ENCODE measurements around the gene RNF144A.
"Not testable (repeated sequence)": the region's sequence is repeated elsewhere in the genome, so short reads cannot be mapped to it uniquely, and the experiment has no call there.

RNF144A gene

DNA sequence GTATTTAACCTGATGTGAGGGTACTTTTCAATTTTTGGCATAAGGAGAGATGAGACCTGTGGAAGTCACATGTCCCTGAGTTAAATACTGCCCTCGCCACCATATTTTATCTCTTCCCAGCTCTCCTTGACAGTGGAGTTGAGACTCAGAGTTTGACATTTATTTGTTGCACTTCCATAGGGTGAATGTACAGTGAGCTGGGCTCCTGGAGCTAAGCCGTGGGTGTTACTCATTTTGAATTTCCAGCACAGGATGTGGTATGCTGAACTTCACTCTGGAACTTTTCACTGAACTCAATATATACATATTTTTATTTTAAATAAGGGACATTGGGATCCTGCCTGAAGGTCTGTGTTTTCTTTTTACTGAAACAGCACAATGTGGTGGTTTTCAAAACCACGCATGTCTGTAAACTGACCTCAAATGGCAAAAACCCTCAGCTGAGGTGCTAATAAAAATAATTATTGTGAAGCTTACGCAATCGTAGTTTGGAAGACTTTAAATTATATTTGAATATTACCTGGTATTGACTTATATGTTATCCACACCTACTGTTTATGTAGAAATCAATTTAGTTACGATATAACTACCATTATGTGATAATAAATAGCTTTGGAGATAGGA, 12.1 kb downstream of the RNF144A start:
- Histone ChIP-seq H3K27ac (ENCODE audit: low read depth, low read length, severe bottlenecking) (no peak overlapping the region), H3K36me3 (ENCODE audit: control insufficient read depth, insufficient read depth, low read length) (no peaks in the 10 kb centered on the region), H3K4me1 (ENCODE audit: control insufficient read depth, insufficient read depth, low read length, poor library complexity, severe bottlenecking) (peaks cover 4% of the 10 kb centered on the region), H3K9me3 (ENCODE audit: control insufficient read depth, low read length) (no peaks in the 10 kb centered on the region), H3K4me3 (ENCODE audit: extremely low read depth, insufficient read depth, low read length, poor library complexity, severe bottlenecking) (no peak overlapping the region)
- 67 to 100% methylated on average over 1 to 2 of the region's 6 CpGs for WGBS, 2 experiments (ENCODE audit: insufficient coverage in 2 of 2)

DNA sequence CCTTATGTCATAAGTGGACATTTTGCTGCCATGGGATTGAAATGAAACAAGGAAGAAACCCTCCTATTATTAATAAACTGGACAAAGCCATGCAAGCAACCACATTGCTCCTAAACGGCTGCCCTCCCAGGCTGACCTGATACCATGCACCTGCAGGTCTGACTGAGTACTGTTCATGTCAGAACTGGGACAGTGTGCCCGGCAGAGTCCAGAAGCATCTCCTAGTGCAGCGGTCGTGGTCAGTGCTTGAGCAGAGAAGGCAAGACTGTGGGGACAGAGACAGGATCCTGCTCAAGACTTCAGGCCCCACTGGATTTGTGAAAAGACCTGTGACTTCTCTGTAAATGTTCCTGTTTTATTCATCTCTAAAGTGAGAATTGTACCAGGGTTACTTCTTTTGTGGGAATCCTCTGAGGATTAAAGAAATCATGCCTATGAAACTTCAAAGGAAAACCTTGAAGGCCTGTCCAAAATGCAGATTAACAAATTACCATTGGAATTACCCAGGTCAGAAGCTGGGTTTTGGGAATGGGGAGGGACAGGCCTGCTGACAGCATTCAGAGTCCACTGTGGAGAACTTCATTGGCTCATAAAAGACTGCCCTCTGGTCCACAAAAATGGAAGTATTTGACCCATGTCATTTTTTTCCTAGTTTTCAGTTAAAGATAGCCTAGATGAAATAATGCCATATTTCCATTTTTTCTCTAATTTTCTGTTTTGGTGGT, 13.9 kb downstream of the RNF144A start:
- Histone ChIP-seq H3K9me3 (ENCODE audit: control insufficient read depth, low read length) (no peaks in the 10 kb centered on the region), H3K27ac (ENCODE audit: low read depth, low read length, severe bottlenecking) (no peak overlapping the region), H3K4me3 (ENCODE audit: extremely low read depth, insufficient read depth, low read length, poor library complexity, severe bottlenecking) (no peak overlapping the region), H3K4me1 (ENCODE audit: control insufficient read depth, insufficient read depth, low read length, poor library complexity, severe bottlenecking) (peaks cover 4% of the 10 kb centered on the region), H3K36me3 (ENCODE audit: control insufficient read depth, insufficient read depth, low read length) (no peaks in the 10 kb centered on the region)
- WGBS, 2 experiments (ENCODE audit: insufficient coverage in 2 of 2): 67 to 70% methylated on average over 4 of the region's 4 CpGs

DNA sequence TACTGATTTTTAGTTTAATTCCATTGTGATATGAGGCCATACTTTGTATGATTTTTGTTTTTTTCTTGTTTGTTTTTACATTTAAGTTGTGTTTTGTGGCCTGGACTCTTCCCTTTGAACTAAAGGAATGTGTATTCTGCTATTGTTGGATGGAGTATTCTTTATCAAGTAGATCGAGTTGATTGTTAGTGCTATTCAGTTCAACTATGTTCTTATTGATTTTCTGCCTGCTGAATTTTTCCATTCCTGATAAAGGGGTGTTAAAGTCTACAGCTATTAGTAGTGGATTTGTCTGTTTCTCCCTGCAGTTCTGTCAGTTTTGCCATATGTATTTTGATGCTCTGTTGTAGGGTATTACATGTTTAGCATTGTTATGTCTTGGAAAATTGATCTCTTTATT, 14.5 kb downstream of the RNF144A start:
- H3K9me3 ChIP-seq (ENCODE audit: control insufficient read depth, low read length): no peaks in the 10 kb centered on the region
- H3K4me3 ChIP-seq (ENCODE audit: extremely low read depth, insufficient read depth, low read length, poor library complexity, severe bottlenecking): no peak overlapping the region
- no peaks in the 10 kb centered on the region for H3K36me3 ChIP-seq (ENCODE audit: control insufficient read depth, insufficient read depth, low read length)
- WGBS, 2 experiments (ENCODE audit: insufficient coverage in 2 of 2): 80% methylated on average over 1 of the region's 1 CpG; no CpG with 5 or more reads in 1 of the 2 experiments
- H3K4me1 ChIP-seq (ENCODE audit: control insufficient read depth, insufficient read depth, low read length, poor library complexity, severe bottlenecking): peaks cover 4% of the 10 kb centered on the region
- no peak overlapping the region for H3K27ac ChIP-seq (ENCODE audit: low read depth, low read length, severe bottlenecking)

DNA sequence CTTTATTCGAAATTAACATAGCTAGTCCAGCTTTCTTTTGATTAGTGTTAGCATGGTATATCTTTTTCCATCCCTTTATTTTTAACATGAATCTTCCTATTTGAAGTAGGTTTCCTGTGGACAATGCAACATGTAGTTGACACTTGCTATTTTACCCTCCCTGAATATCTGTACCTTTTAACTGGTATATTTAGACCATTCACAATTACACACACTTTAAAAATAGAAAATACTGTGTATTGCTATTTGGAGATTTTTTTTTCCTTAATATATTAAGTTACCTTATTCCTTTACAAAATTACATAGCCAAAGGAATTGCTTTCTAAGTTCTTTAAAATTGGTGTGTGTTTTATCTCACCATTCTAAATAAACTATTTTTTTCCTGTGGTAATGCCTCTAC, 15.0 kb downstream of the RNF144A start:
- Histone ChIP-seq H3K36me3 (ENCODE audit: control insufficient read depth, insufficient read depth, low read length) (no peaks in the 10 kb centered on the region), H3K4me1 (ENCODE audit: control insufficient read depth, insufficient read depth, low read length, poor library complexity, severe bottlenecking) (peaks cover 3% of the 10 kb centered on the region), H3K9me3 (ENCODE audit: control insufficient read depth, low read length) (no peaks in the 10 kb centered on the region)

DNA sequence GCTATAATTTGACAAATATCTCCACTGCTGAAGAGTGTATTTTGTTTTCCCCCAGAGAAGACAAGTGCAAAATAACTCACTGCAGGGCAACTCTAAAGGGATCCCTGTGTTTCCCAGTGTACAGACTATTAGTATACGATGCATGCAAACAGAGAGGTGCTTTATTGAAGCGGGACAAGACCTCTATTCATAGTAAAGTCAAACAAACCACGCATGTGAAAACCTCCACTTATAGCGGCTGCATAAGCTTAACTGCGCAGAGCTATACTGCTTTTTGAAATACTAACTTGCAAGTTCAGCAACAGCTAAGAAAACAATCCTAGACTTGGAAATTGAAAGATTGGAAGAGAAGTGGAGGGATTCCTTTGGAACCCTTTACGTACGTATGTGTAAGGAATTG, 15.6 kb downstream of the RNF144A start:
- no peak overlapping the region for H3K27ac ChIP-seq (ENCODE audit: low read depth, low read length, severe bottlenecking)
- WGBS, 2 experiments (ENCODE audit: insufficient coverage in 2 of 2): 95 to 97% methylated on average over 3 to 4 of the region's 7 CpGs
- no peaks in the 10 kb centered on the region for H3K4me1 ChIP-seq (ENCODE audit: control insufficient read depth, insufficient read depth, low read length, poor library complexity, severe bottlenecking)
- H3K36me3 ChIP-seq (ENCODE audit: control insufficient read depth, insufficient read depth, low read length): no peaks in the 10 kb centered on the region
- no peaks in the 10 kb centered on the region for H3K9me3 ChIP-seq (ENCODE audit: control insufficient read depth, low read length)
- H3K4me3 ChIP-seq (ENCODE audit: extremely low read depth, insufficient read depth, low read length, poor library complexity, severe bottlenecking): no peak overlapping the region

More for the DNA sequence above, 15.0 kb downstream of the RNF144A start:
- Histone ChIP-seq H3K27ac (ENCODE audit: low read depth, low read length, severe bottlenecking) (no peak overlapping the region), H3K4me3 (ENCODE audit: extremely low read depth, insufficient read depth, low read length, poor library complexity, severe bottlenecking) (no peak overlapping the region)
- no CpG with 5 or more reads among the region's 1 CpG for WGBS, 2 experiments (ENCODE audit: insufficient coverage in 2 of 2)

DNA sequence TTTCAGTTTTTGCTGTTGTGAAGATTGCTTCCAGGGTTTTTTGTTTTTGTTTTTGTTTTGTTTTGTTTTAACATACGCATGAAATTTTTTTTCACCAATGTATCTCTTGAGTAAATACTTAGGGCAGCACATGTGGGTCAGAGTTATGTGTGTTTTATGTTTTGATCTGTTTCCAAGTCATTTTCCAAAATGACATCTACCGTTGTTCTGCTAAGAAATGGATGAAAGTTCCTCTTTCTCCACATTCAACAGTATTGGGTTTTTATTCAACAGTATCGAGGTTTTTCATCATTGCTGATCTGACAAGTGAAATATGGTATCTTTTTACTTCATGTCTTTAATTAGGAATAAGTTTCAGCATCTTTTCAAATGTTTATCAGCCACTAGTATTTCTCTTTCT, 16.7 kb downstream of the RNF144A start:
- Histone ChIP-seq H3K36me3 (ENCODE audit: control insufficient read depth, insufficient read depth, low read length) (no peaks in the 10 kb centered on the region), H3K9me3 (ENCODE audit: control insufficient read depth, low read length) (no peaks in the 10 kb centered on the region), H3K27ac (ENCODE audit: low read depth, low read length, severe bottlenecking) (no peak overlapping the region), H3K4me1 (ENCODE audit: control insufficient read depth, insufficient read depth, low read length, poor library complexity, severe bottlenecking) (no peaks in the 10 kb centered on the region), H3K4me3 (ENCODE audit: extremely low read depth, insufficient read depth, low read length, poor library complexity, severe bottlenecking) (no peak overlapping the region)
- 86% methylated on average over 1 of the region's 3 CpGs; no CpG with 5 or more reads in 1 of the 2 experiments for WGBS, 2 experiments (ENCODE audit: insufficient coverage in 2 of 2)

DNA sequence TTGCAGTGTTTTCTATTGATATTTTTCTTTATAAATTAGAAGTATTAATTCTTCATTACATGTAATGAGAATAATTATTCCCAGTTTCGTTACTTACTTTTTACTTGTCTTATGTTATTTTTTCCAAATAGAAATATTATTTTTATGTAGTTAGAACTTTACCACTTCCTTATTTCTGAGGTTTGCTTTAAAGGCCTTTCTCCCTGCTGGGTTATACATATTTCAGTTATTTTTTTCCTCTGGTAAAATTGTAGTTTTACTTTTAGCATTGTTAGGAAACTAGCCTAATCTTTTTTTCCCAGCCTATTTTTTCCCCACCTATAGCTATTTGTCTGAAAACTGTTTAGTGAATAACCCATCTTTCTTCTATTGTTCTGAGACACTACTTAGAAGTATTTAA, 17.1 kb downstream of the RNF144A start:
- no CpG with 5 or more reads among the region's 1 CpG for WGBS, 2 experiments (ENCODE audit: insufficient coverage in 2 of 2)
- no peak overlapping the region for H3K4me3 ChIP-seq (ENCODE audit: extremely low read depth, insufficient read depth, low read length, poor library complexity, severe bottlenecking)
- H3K4me1 ChIP-seq (ENCODE audit: control insufficient read depth, insufficient read depth, low read length, poor library complexity, severe bottlenecking): no peaks in the 10 kb centered on the region
- H3K9me3 ChIP-seq (ENCODE audit: control insufficient read depth, low read length): no peaks in the 10 kb centered on the region
- H3K27ac ChIP-seq (ENCODE audit: low read depth, low read length, severe bottlenecking): no peak overlapping the region
- no peaks in the 10 kb centered on the region for H3K36me3 ChIP-seq (ENCODE audit: control insufficient read depth, insufficient read depth, low read length)

DNA sequence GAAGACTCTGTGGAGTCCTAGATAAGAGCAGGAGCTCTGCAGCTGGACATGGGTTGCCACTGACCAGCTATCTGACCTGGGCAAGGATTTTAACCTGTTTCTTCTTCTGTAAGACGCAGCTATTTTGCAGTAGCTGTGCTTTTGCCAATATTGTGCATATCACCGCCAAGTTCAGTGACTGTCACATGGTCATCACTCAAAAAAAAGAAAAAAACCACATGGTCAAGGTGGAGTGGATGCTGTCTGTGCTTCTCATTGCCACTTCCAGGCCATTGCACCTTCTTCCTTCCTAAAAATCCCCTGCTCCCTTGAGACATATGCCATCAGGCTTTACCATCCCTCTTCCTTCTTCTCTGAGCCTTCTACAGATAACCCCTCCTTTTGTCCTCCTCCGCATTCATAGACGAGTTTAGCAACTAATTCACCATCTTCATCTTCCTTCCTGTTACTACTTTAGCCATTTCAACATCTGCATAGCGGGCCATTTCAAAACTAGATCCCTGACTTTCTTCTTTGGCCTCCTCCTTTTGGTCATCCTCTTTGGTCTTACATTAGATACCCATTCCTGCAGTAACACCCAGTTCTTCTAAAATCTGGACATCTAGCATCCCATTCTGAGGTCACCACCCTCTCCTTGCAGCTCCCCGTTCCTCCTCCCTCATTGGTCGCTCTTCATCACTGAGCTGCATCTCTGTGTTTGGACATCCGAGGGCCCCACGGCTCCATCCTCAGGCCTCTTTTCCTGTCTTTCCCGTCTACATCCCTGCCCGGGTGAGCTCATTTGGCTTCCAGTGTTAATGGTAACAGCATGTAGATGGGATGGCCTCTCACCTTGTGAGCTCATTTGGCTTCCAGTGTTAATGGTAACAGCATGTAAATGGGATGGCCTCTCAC, 17.8 kb downstream of the RNF144A start:
- 83% methylated on average over 6 to 8 of the region's 11 CpGs for WGBS, 2 experiments (ENCODE audit: insufficient coverage in 2 of 2)
- Histone ChIP-seq H3K4me3 (ENCODE audit: extremely low read depth, insufficient read depth, low read length, poor library complexity, severe bottlenecking) (no peak overlapping the region), H3K36me3 (ENCODE audit: control insufficient read depth, insufficient read depth, low read length) (no peaks in the 10 kb centered on the region), H3K4me1 (ENCODE audit: control insufficient read depth, insufficient read depth, low read length, poor library complexity, severe bottlenecking) (no peaks in the 10 kb centered on the region), H3K27ac (ENCODE audit: low read depth, low read length, severe bottlenecking) (no peak overlapping the region), H3K9me3 (ENCODE audit: control insufficient read depth, low read length) (no peaks in the 10 kb centered on the region)

DNA sequence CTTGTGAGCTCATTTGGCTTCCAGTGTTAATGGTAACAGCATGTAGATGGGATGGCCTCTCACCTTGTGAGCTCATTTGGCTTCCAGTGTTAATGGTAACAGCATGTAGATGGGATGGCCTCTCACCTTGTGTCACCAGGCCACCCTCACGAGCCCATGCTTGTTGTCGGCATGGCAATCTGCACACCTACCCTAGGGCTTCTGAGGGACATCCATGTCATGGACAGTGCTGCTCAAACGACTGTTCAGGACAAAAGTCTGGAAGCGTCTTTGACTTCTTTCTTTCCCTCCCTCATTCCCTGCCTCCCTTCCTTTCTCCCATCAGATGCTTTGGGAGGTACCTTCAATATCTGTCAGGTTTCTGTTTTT, 18.4 kb downstream of the RNF144A start:
- H3K4me1 ChIP-seq (ENCODE audit: control insufficient read depth, insufficient read depth, low read length, poor library complexity, severe bottlenecking); H3K27ac ChIP-seq (ENCODE audit: low read depth, low read length, severe bottlenecking); H3K36me3 ChIP-seq (ENCODE audit: control insufficient read depth, insufficient read depth, low read length); H3K9me3 ChIP-seq (ENCODE audit: control insufficient read depth, low read length); H3K4me3 ChIP-seq (ENCODE audit: extremely low read depth, insufficient read depth, low read length, poor library complexity, severe bottlenecking): not testable (repeated sequence)
- WGBS, 2 experiments (ENCODE audit: insufficient coverage in 2 of 2): 78% methylated on average over 4 of the region's 4 CpGs

DNA sequence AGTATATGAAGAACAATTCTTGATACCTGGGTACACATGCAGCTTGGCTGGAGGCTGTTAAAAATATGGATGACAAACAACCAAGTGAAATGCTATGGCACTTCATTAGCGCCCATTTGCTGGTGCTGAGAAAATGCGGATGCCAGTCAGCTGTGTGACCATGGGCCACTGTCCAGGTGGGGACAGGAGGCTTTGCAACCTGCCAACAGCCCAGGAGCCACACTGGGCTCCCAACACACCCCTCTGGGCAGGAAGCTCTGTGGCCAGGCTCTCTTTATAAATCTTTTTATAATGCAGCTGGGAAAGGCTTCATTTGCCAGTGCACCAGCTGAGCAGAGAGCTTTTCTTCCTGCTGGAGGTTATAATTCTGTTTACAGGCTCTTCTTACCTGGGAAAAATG, 19.9 kb downstream of the RNF144A start:
- 84 to 86% methylated on average over 2 of the region's 2 CpGs for WGBS, 2 experiments (ENCODE audit: insufficient coverage in 2 of 2)
- Histone ChIP-seq H3K4me3 (ENCODE audit: extremely low read depth, insufficient read depth, low read length, poor library complexity, severe bottlenecking) (no peak overlapping the region), H3K27ac (ENCODE audit: low read depth, low read length, severe bottlenecking) (no peak overlapping the region), H3K9me3 (ENCODE audit: control insufficient read depth, low read length) (no peaks in the 10 kb centered on the region), H3K4me1 (ENCODE audit: control insufficient read depth, insufficient read depth, low read length, poor library complexity, severe bottlenecking) (no peaks in the 10 kb centered on the region), H3K36me3 (ENCODE audit: control insufficient read depth, insufficient read depth, low read length) (peaks cover 2% of the 10 kb centered on the region)
